ENCODE data around the gene PRSS35. TPM values are rescaled to one million over a fixed set of nuclear protein-coding genes. Genes with fewer than 3 reads are reported as not detected.

Gene PRSS35
- total and polyA plus RNA-seq, 7 donors, result 0.09 to 0.55 (median 0.36) TPM; not detected in 4

- TF ChIP-seq POLR2AphosphoS5 (IDR thresholded peaks at IDR 0.05), result no peak
- no peak for TF ChIP-seq POLR2A (IDR thresholded peaks at IDR 0.05)
- TF ChIP-seq EP300 (IDR thresholded peaks at IDR 0.05), result no peak
- TF ChIP-seq, protein P1, sequence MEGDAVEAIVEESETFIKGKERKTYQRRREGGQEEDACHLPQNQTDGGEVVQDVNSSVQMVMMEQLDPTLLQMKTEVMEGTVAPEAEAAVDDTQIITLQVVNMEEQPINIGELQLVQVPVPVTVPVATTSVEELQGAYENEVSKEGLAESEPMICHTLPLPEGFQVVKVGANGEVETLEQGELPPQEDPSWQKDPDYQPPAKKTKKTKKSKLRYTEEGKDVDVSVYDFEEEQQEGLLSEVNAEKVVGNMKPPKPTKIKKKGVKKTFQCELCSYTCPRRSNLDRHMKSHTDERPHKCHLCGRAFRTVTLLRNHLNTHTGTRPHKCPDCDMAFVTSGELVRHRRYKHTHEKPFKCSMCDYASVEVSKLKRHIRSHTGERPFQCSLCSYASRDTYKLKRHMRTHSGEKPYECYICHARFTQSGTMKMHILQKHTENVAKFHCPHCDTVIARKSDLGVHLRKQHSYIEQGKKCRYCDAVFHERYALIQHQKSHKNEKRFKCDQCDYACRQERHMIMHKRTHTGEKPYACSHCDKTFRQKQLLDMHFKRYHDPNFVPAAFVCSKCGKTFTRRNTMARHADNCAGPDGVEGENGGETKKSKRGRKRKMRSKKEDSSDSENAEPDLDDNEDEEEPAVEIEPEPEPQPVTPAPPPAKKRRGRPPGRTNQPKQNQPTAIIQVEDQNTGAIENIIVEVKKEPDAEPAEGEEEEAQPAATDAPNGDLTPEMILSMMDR (IDR thresholded peaks at IDR 0.05), result no peak
- DNase-seq, result peak; percentile 76
- Histone ChIP-seq H3K9me3 (no peaks in the 10 kb centered on the region), H3K4me1 (no peaks in the 10 kb centered on the region), H3K36me3 (no peaks in the 10 kb centered on the region), H3K27me3 (no peaks in the 10 kb centered on the region), H3K27ac (peak overlapping the region in 1 of 4 donors; percentile 16), H3K4me3 (no peak overlapping the region)
- intact Hi-C loops (cut with DNase I), result no loop called here
- WGBS, 2 donors, result 64 to 85% methylated on average over 3 of the region's 3 CpGs
These were observed 44.7 kb upstream of the PRSS35 start for GRCh38 chr6:83467620-83468036.

- H3K27me3 ChIP-seq, result no peaks in the 10 kb centered on the region
- H3K36me3 ChIP-seq, result no peaks in the 10 kb centered on the region
- H3K4me1 ChIP-seq, result no peaks in the 10 kb centered on the region
- no peak for DNase-seq
- intact Hi-C loops (cut with DNase I), result no loop called here
- no peak overlapping the region for H3K27ac ChIP-seq
- H3K4me3 ChIP-seq, result no peak overlapping the region
- TF ChIP-seq, protein P1 (IDR thresholded peaks at IDR 0.05), result no peak
- TF ChIP-seq POLR2A (IDR thresholded peaks at IDR 0.05) (no peak), EP300 (IDR thresholded peaks at IDR 0.05) (no peak), POLR2AphosphoS5 (IDR thresholded peaks at IDR 0.05) (no peak)
- 71 to 83% methylated on average over 4 of the region's 4 CpGs for WGBS, 2 donors
- no peaks in the 10 kb centered on the region for H3K9me3 ChIP-seq
These were observed 42.3 kb upstream of the PRSS35 start for GRCh38 chr6:83470001-83470400.

DNA sequence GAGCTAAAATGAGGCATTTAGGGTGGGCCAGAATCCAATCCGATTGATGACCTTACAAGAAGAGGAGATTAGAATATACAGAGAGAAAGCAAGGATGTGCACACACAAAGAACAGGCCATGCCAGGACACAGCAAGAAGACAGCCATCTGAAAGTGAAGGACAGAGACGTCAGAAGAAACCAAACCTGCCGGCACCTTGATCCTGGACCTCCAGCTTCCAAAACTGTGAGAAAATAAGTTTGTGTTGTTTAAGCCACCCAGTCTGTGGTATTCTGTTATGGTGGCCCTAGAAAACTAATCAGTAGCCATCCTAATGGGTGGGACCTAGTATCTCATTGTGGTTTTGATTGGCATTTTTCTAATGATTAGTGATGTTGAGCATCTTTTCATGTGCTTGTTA lies 41.7 kb upstream of the PRSS35 start:
- WGBS, 2 donors, result 93 to 95% methylated on average over 3 of the region's 3 CpGs
- Histone ChIP-seq H3K4me3 (no peak overlapping the region), H3K9me3 (no peaks in the 10 kb centered on the region), H3K27ac (no peak overlapping the region), H3K27me3 (no peaks in the 10 kb centered on the region), H3K36me3 (no peaks in the 10 kb centered on the region), H3K4me1 (no peaks in the 10 kb centered on the region)
- no peak for TF ChIP-seq POLR2AphosphoS5 (IDR thresholded peaks at IDR 0.05)
- TF ChIP-seq, protein P1 (IDR thresholded peaks at IDR 0.05), result no peak
- no peak for TF ChIP-seq EP300 (IDR thresholded peaks at IDR 0.05)
- TF ChIP-seq POLR2A (IDR thresholded peaks at IDR 0.05), result no peak
- intact Hi-C loops (cut with DNase I), result no loop called here
- no peak for DNase-seq

- DNase-seq, result no peak
- Histone ChIP-seq H3K4me3 (no peak overlapping the region), H3K36me3 (no peaks in the 10 kb centered on the region), H3K27me3 (no peaks in the 10 kb centered on the region), H3K27ac (no peak overlapping the region), H3K9me3 (no peaks in the 10 kb centered on the region), H3K4me1 (no peaks in the 10 kb centered on the region)
- intact Hi-C loops (cut with DNase I), result no loop called here
- TF ChIP-seq POLR2A (IDR thresholded peaks at IDR 0.05) (no peak), EP300 (IDR thresholded peaks at IDR 0.05) (no peak), POLR2AphosphoS5 (IDR thresholded peaks at IDR 0.05) (no peak)
- TF ChIP-seq, protein P1 (IDR thresholded peaks at IDR 0.05), result no peak
- WGBS, 2 donors, result 88 to 91% methylated on average over 2 of the region's 2 CpGs
These were observed 39.6 kb upstream of the PRSS35 start for GRCh38 chr6:83472767-83473166.

DNA sequence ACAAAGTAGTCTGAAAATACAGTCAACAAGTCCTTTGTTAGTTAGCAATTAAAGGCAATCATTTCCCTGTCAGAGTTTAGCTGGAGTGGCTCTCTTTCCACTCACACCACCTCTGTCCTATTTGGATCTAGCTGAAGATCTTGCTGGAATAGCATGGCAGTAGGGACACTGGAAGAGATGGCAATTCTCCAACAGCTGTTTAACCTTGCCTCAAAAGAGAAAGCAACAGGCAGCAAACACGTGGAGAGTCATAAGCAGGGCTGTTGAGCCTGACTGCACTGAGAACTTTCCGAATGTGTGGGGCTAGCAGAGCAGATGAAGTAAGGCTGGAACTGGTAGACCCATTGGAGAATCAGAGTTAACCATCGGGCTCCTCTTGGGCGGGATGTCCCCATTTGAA lies 38.0 kb upstream of the PRSS35 start:
- Histone ChIP-seq H3K27ac (no peak overlapping the region), H3K27me3 (no peaks in the 10 kb centered on the region), H3K4me3 (no peak overlapping the region), H3K4me1 (no peaks in the 10 kb centered on the region), H3K36me3 (no peaks in the 10 kb centered on the region), H3K9me3 (no peaks in the 10 kb centered on the region)
- WGBS, 2 donors, result 14 to 55% methylated on average over 4 of the region's 4 CpGs
- no peak for DNase-seq
- intact Hi-C loops (cut with DNase I), result no loop called here
- TF ChIP-seq EP300 (IDR thresholded peaks at IDR 0.05) (no peak), POLR2A (IDR thresholded peaks at IDR 0.05) (no peak), POLR2AphosphoS5 (IDR thresholded peaks at IDR 0.05) (no peak)
- TF ChIP-seq, protein P1 (IDR thresholded peaks at IDR 0.05), result no peak
